ENCODE data around the gene SLC3A2. TPM values are rescaled to one million over a fixed set of nuclear protein-coding genes. Genes with fewer than 3 reads are reported as not detected.

The SLC3A2 gene
- total RNA-seq, 1 donor from 2014 or later: 181 TPM

GRCh38 chr11:62897311-62897710 lies 16.6 kb downstream of the SLC3A2 start:
- no peak for TF ChIP-seq CTCF (conservative IDR thresholded peaks at IDR 0.05)
- no peak for DNase-seq (ENCODE audit: low read depth, low spot score)
- no peak overlapping the region for H3K4me3 Mint-ChIP-seq
- no peaks in the 10 kb centered on the region for H3K9me3 Mint-ChIP-seq
- peaks cover 9% of the 10 kb centered on the region for H3K4me1 Mint-ChIP-seq
- no peaks in the 10 kb centered on the region for H3K36me3 Mint-ChIP-seq (ENCODE audit: low read depth)
- peaks cover 18% of the 10 kb centered on the region for H3K27me3 Mint-ChIP-seq (ENCODE audit: low read depth)
- H3K27ac Mint-ChIP-seq (ENCODE audit: unreplicated experiment): no peak overlapping the region

- Mint-ChIP-seq H3K27ac (ENCODE audit: unreplicated experiment) (no peak overlapping the region), H3K4me1 (peaks cover 9% of the 10 kb centered on the region), H3K9me3 (no peaks in the 10 kb centered on the region), H3K4me3 (no peak overlapping the region), H3K27me3 (ENCODE audit: low read depth) (peaks cover 23% of the 10 kb centered on the region), H3K36me3 (ENCODE audit: low read depth) (no peaks in the 10 kb centered on the region)
- TF ChIP-seq CTCF (conservative IDR thresholded peaks at IDR 0.05): no peak
- DNase-seq (ENCODE audit: low read depth, low spot score): no peak
These were observed 17.3 kb downstream of the SLC3A2 start for GRCh38 chr11:62898027-62898426.

GRCh38 chr11:62902932-62903331 lies 22.2 kb downstream of the SLC3A2 start:
- no peak overlapping the region for H3K27ac Mint-ChIP-seq (ENCODE audit: unreplicated experiment)
- no peaks in the 10 kb centered on the region for H3K4me1 Mint-ChIP-seq
- no peak overlapping the region for H3K4me3 Mint-ChIP-seq
- TF ChIP-seq CTCF (conservative IDR thresholded peaks at IDR 0.05): no peak
- no peaks in the 10 kb centered on the region for H3K9me3 Mint-ChIP-seq
- no peaks in the 10 kb centered on the region for H3K36me3 Mint-ChIP-seq (ENCODE audit: low read depth)
- no peak for DNase-seq (ENCODE audit: low read depth, low spot score)
- H3K27me3 Mint-ChIP-seq (ENCODE audit: low read depth): peaks cover 37% of the 10 kb centered on the region

GRCh38 chr11:62905296-62905695 lies 24.6 kb downstream of the SLC3A2 start:
- H3K4me3 Mint-ChIP-seq: no peak overlapping the region
- H3K27ac Mint-ChIP-seq (ENCODE audit: unreplicated experiment): no peak overlapping the region
- H3K4me1 Mint-ChIP-seq: peaks cover 4% of the 10 kb centered on the region
- H3K27me3 Mint-ChIP-seq (ENCODE audit: low read depth): peaks cover 32% of the 10 kb centered on the region
- no peak for TF ChIP-seq CTCF (conservative IDR thresholded peaks at IDR 0.05)
- DNase-seq (ENCODE audit: low read depth, low spot score): no peak
- no peaks in the 10 kb centered on the region for H3K36me3 Mint-ChIP-seq (ENCODE audit: low read depth)
- no peaks in the 10 kb centered on the region for H3K9me3 Mint-ChIP-seq

- TF ChIP-seq CTCF (conservative IDR thresholded peaks at IDR 0.05): peak; percentile 98
- Mint-ChIP-seq H3K27me3 (ENCODE audit: low read depth) (peaks cover 27% of the 10 kb centered on the region), H3K36me3 (ENCODE audit: low read depth) (no peaks in the 10 kb centered on the region), H3K9me3 (no peaks in the 10 kb centered on the region), H3K4me1 (peaks cover 4% of the 10 kb centered on the region), H3K27ac (ENCODE audit: unreplicated experiment) (no peak overlapping the region), H3K4me3 (no peak overlapping the region)
- DNase-seq (ENCODE audit: low read depth, low spot score): peak; percentile 94
These were observed 25.3 kb downstream of the SLC3A2 start for GRCh38 chr11:62905927-62906531.
